Endodermal cell (in vitro differentiated cells): ENCODE data around the gene ENAH. TPM values are rescaled to one million over a fixed set of nuclear protein-coding genes. Genes with fewer than 3 reads are reported as not detected.

Experiments used
- DNase-seq: peaks from one replicate; pipeline ENCODE4 v3.0.0-alpha.2; 2017
- H3K27ac ChIP-seq: 2 replicates; pipeline ENCODE4 v1.5.1; 2013; ENCODE audit warnings: mild to moderate bottlenecking, low read depth, low read length, moderate library complexity
- H3K27me3 ChIP-seq: 2 replicates; pipeline ENCODE4 v1.6.1; 2013; ENCODE audit warnings: mild to moderate bottlenecking, low read length, moderate library complexity; ENCODE audit not compliant: insufficient read depth, control insufficient read depth, poor library complexity, severe bottlenecking
- H3K36me3 ChIP-seq: 2 replicates; pipeline ENCODE4 v1.7.0; 2013; ENCODE audit warnings: mild to moderate bottlenecking, low read length, moderate library complexity; ENCODE audit not compliant: control insufficient read depth, insufficient read depth
- H3K4me1 ChIP-seq: one replicate; pipeline ENCODE4 v1.7.0; 2013; ENCODE audit warnings: low read length; ENCODE audit not compliant: control insufficient read depth, insufficient read depth
- H3K4me3 ChIP-seq: 2 replicates; pipeline ENCODE4 v1.5.1; 2013; ENCODE audit warnings: mild to moderate bottlenecking, low read length, moderate library complexity
- H3K9ac ChIP-seq: 2 replicates; pipeline ENCODE4 v1.6.1; 2013; ENCODE audit warnings: mild to moderate bottlenecking, low read length, moderate library complexity; ENCODE audit not compliant: poor library complexity, severe bottlenecking; ENCODE audit errors: extremely low read depth
- H3K9me3 ChIP-seq: 2 replicates; pipeline ENCODE4 v1.6.1; 2013; ENCODE audit warnings: mild to moderate bottlenecking, low read length, moderate library complexity; ENCODE audit not compliant: control insufficient read depth
- H3K27ac Mint-ChIP-seq: 2 replicates; pipeline ENCODE4 v1.8.0; 2020; ENCODE audit warnings: mixed read lengths
- H3K27me3 Mint-ChIP-seq: 2 replicates; pipeline ENCODE4 v1.8.0; 2021; ENCODE audit warnings: mild to moderate bottlenecking, mixed read lengths; ENCODE audit not compliant: insufficient read depth
- H3K36me3 Mint-ChIP-seq: 2 replicates; pipeline ENCODE4 v1.8.0; 2020; ENCODE audit warnings: low read depth, mixed read lengths
- H3K4me1 Mint-ChIP-seq: 2 replicates; pipeline ENCODE4 v1.8.0; 2020; ENCODE audit warnings: mixed read lengths
- H3K4me3 Mint-ChIP-seq: 2 replicates; pipeline ENCODE4 v1.8.0; 2020; ENCODE audit warnings: mild to moderate bottlenecking, moderate library complexity, mixed read lengths
- H3K9me3 Mint-ChIP-seq: 2 replicates; pipeline ENCODE4 v1.8.0; 2020; ENCODE audit warnings: mild to moderate bottlenecking, mixed read lengths
- CTCF ChIP-seq: fragments of 200-600 bp; sonication (generic); conservative IDR thresholded peaks from 2 replicates; pipeline ENCODE4 v1.5.0; 2021; ENCODE audit warnings: antibody characterized with exemption, mild to moderate bottlenecking
- WGBS, 2 experiments: methylation state at CpG; one replicate each; pipeline versions ENCODE4 v1.1.5 to v1.1.7; 2013; ENCODE audit warnings: missing lambda C conversion rate in 2 of 2, mixed read lengths in 1 of 2; ENCODE audit not compliant: insufficient coverage in 1 of 2, insufficient read length in 1 of 2; 5-methylcytosine and 5-hydroxymethylcytosine counted together
- total RNA-seq, 2 donors: library from RNA; stranded (reverse); fragmentation: NEBNext Ultra II Directional in 1 of 2; extraction: Animal tissue kit (Norgen Biotek cat#: 25700) in 1 of 2; gene quantifications; 2 replicates in 1 of 2; 3 replicates in 1 of 2; pipeline ENCODE4 v1.2.1, GENCODE V29; 2021

Gene ENAH
- total RNA-seq, 2 donors from 2014 or later: 263 to 267 TPM

- Histone ChIP-seq H3K27ac (no peak overlapping the region), H3K4me3 (no peak overlapping the region), H3K27me3 (no peaks in the 10 kb centered on the region), H3K4me1 (peaks cover 12% of the 10 kb centered on the region), H3K36me3 (no peaks in the 10 kb centered on the region), H3K9ac (no peak overlapping the region), H3K9me3 (no peaks in the 10 kb centered on the region)
- 79 to 81% methylated on average over 11 to 15 of the region's 15 CpGs for WGBS, 2 experiments
- no peak overlapping the region for H3K27ac Mint-ChIP-seq
- no peaks in the 10 kb centered on the region for H3K36me3 Mint-ChIP-seq
- peak; percentile 69 for DNase-seq
- no peaks in the 10 kb centered on the region for H3K9me3 Mint-ChIP-seq
- peaks cover 15% of the 10 kb centered on the region for H3K4me1 Mint-ChIP-seq
- TF ChIP-seq CTCF: no peak
- H3K27me3 Mint-ChIP-seq: peaks cover 2% of the 10 kb centered on the region
- H3K4me3 Mint-ChIP-seq: no peak overlapping the region
Measured at GRCh38 chr1:225462714-225463574, 190.0 kb downstream of the ENAH start.

- peaks cover 15% of the 10 kb centered on the region for H3K4me1 Mint-ChIP-seq
- H3K9me3 ChIP-seq: peaks cover 2% of the 10 kb centered on the region
- no peaks in the 10 kb centered on the region for H3K27me3 ChIP-seq
- peaks cover 2% of the 10 kb centered on the region for H3K27me3 Mint-ChIP-seq
- no peak overlapping the region for H3K4me3 Mint-ChIP-seq
- H3K27ac ChIP-seq: no peak overlapping the region
- no peaks in the 10 kb centered on the region for H3K9me3 Mint-ChIP-seq
- DNase-seq: no peak
- H3K9ac ChIP-seq: no peak overlapping the region
- H3K36me3 ChIP-seq: no peaks in the 10 kb centered on the region
- WGBS, 2 experiments: 92 to 95% methylated on average over 3 to 5 of the region's 5 CpGs
- H3K4me3 ChIP-seq: no peak overlapping the region
- H3K27ac Mint-ChIP-seq: no peak overlapping the region
- TF ChIP-seq CTCF: no peak
- peaks cover 12% of the 10 kb centered on the region for H3K4me1 ChIP-seq
- H3K36me3 Mint-ChIP-seq: no peaks in the 10 kb centered on the region
Measured at GRCh38 chr1:225462429-225462713, 190.6 kb downstream of the ENAH start.

- H3K9me3 ChIP-seq: peaks cover 8% of the 10 kb centered on the region
- no peak overlapping the region for H3K27ac ChIP-seq
- H3K9ac ChIP-seq: no peak overlapping the region
- H3K4me3 ChIP-seq: no peak overlapping the region
- no peak for DNase-seq
- Mint-ChIP-seq H3K4me3 (no peak overlapping the region), H3K4me1 (peaks cover 15% of the 10 kb centered on the region), H3K36me3 (no peaks in the 10 kb centered on the region), H3K27ac (no peak overlapping the region), H3K9me3 (no peaks in the 10 kb centered on the region), H3K27me3 (peaks cover 2% of the 10 kb centered on the region)
- TF ChIP-seq CTCF: no peak
- WGBS, 2 experiments: 91 to 93% methylated on average over 10 to 19 of the region's 19 CpGs
- H3K4me1 ChIP-seq: peaks cover 12% of the 10 kb centered on the region
- no peaks in the 10 kb centered on the region for H3K36me3 ChIP-seq
- no peaks in the 10 kb centered on the region for H3K27me3 ChIP-seq
Measured at GRCh38 chr1:225461533-225462428, 191.1 kb downstream of the ENAH start.
